ENCODE data around the gene C1orf56.

The C1orf56 gene

GRCh38 chr1:151009674-151010345 is 37.7 kb upstream of the C1orf56 start:
- TF ChIP-seq GATA3 (IDR thresholded peaks at IDR 0.05; ENCODE audit: low read depth, low read length) (no peak), GATA2 (IDR thresholded peaks at IDR 0.05; ENCODE audit: low read depth, low read length) (no peak)

GRCh38 chr1:151010346-151010726 is 37.2 kb upstream of the C1orf56 start:
- TF ChIP-seq GATA2 (IDR thresholded peaks at IDR 0.05; ENCODE audit: low read depth, low read length), result no peak

- TF ChIP-seq GATA3 (IDR thresholded peaks at IDR 0.05; ENCODE audit: low read depth, low read length), result no peak
Measured at GRCh38 chr1:151011154-151011850, 36.2 kb upstream of the C1orf56 start.

GRCh38 chr1:151012684-151013471 is 34.7 kb upstream of the C1orf56 start:
- no peak for TF ChIP-seq GATA2 (IDR thresholded peaks at IDR 0.05; ENCODE audit: low read depth, low read length)
- no peak for TF ChIP-seq GATA3 (IDR thresholded peaks at IDR 0.05; ENCODE audit: low read depth, low read length)

- TF ChIP-seq GATA2 (IDR thresholded peaks at IDR 0.05; ENCODE audit: low read depth, low read length) (no peak), GATA3 (IDR thresholded peaks at IDR 0.05; ENCODE audit: low read depth, low read length) (no peak)
Measured at GRCh38 chr1:151013518-151013917, 34.0 kb upstream of the C1orf56 start.

- TF ChIP-seq GATA2 (IDR thresholded peaks at IDR 0.05; ENCODE audit: low read depth, low read length) (no peak), GATA3 (IDR thresholded peaks at IDR 0.05; ENCODE audit: low read depth, low read length) (no peak)
Measured at GRCh38 chr1:151024540-151025146, 22.9 kb upstream of the C1orf56 start.

GRCh38 chr1:151026460-151026859 is 21.1 kb upstream of the C1orf56 start:
- TF ChIP-seq GATA2 (IDR thresholded peaks at IDR 0.05; ENCODE audit: low read depth, low read length) (no peak), GATA3 (IDR thresholded peaks at IDR 0.05; ENCODE audit: low read depth, low read length) (no peak)

GRCh38 chr1:151032164-151032563 is 15.4 kb upstream of the C1orf56 start:
- TF ChIP-seq GATA3 (IDR thresholded peaks at IDR 0.05; ENCODE audit: low read depth, low read length) (no peak), GATA2 (IDR thresholded peaks at IDR 0.05; ENCODE audit: low read depth, low read length) (no peak)

- TF ChIP-seq GATA3 (IDR thresholded peaks at IDR 0.05; ENCODE audit: low read depth, low read length) (no peak), GATA2 (IDR thresholded peaks at IDR 0.05; ENCODE audit: low read depth, low read length) (no peak)
Measured at GRCh38 chr1:151035167-151035566, 12.4 kb upstream of the C1orf56 start.

- TF ChIP-seq GATA2 (IDR thresholded peaks at IDR 0.05; ENCODE audit: low read depth, low read length) (no peak), GATA3 (IDR thresholded peaks at IDR 0.05; ENCODE audit: low read depth, low read length) (no peak)
Measured at GRCh38 chr1:151036356-151036755, 11.2 kb upstream of the C1orf56 start, which contains the start of gene BNIPL. BNIPL (plus strand) TSS chr1:151036586; CDS start chr1:151036726, 140 bp downstream.

GRCh38 chr1:151037032-151037431 is 10.5 kb upstream of the C1orf56 start:
- TF ChIP-seq GATA3 (IDR thresholded peaks at IDR 0.05; ENCODE audit: low read depth, low read length), result no peak
- TF ChIP-seq GATA2 (IDR thresholded peaks at IDR 0.05; ENCODE audit: low read depth, low read length), result no peak

GRCh38 chr1:151039521-151039920 is 8.0 kb upstream of the C1orf56 start:
- no peak for TF ChIP-seq GATA2 (IDR thresholded peaks at IDR 0.05; ENCODE audit: low read depth, low read length)

GRCh38 chr1:151043163-151043562 is 4.4 kb upstream of the C1orf56 start:
- no peak for TF ChIP-seq GATA3 (IDR thresholded peaks at IDR 0.05; ENCODE audit: low read depth, low read length)
- no peak for TF ChIP-seq GATA2 (IDR thresholded peaks at IDR 0.05; ENCODE audit: low read depth, low read length)

- no peak for TF ChIP-seq GATA3 (IDR thresholded peaks at IDR 0.05; ENCODE audit: low read depth, low read length)
Measured at GRCh38 chr1:151047925-151048644, 534 bp downstream of the C1orf56 start.
